Astrocyte (in vitro differentiated cells and primary cell): ENCODE measurements around the gene ING5. TPM values are rescaled to one million over a fixed set of nuclear protein-coding genes. Genes with fewer than 3 reads are reported as not detected.
"Not testable (repeated sequence)": the region's sequence is repeated elsewhere in the genome, so short reads cannot be mapped to it uniquely, and the experiment has no call there.

Experiments used
- DNase-seq: peaks from one replicate; pipeline ENCODE4 v3.0.0-alpha.2; 2010; ENCODE audit warnings: low read depth
- FAIRE-seq: peaks from 2 replicates; lab custom pipeline; 2011; peaks lifted over from hg19 to GRCh38; lab: Jason Lieb, UNC
- H2AFZ ChIP-seq: 2 replicates; pipeline ENCODE4 v1.6.0; 2012; ENCODE audit warnings: low read depth, low read length, inconsistent platforms
- H3K27ac ChIP-seq: 2 replicates; pipeline ENCODE4 v1.5.1; 2011; ENCODE audit warnings: low read depth, low read length, inconsistent platforms
- H3K27me3 ChIP-seq: 2 replicates; pipeline ENCODE4 v1.6.0; 2011; ENCODE audit warnings: low read length, inconsistent platforms; ENCODE audit not compliant: insufficient read depth
- H3K36me3 ChIP-seq: 2 replicates; pipeline ENCODE4 v1.5.1; 2011; ENCODE audit warnings: low read length, inconsistent platforms; ENCODE audit not compliant: insufficient read depth
- H3K4me1 ChIP-seq: 2 replicates; pipeline ENCODE4 v1.5.1; 2011; ENCODE audit warnings: low read length, inconsistent platforms; ENCODE audit not compliant: insufficient read depth
- H3K4me2 ChIP-seq: 2 replicates; pipeline ENCODE4 v1.6.0; 2012; ENCODE audit warnings: low read length, inconsistent platforms
- H3K4me3 ChIP-seq: 2 replicates; pipeline ENCODE4 v1.5.1; 2011; ENCODE audit warnings: low read depth, mild to moderate bottlenecking, low read length, inconsistent platforms; ENCODE audit not compliant: insufficient read depth
- H3K79me2 ChIP-seq: 2 replicates; pipeline ENCODE4 v1.6.0; 2012; ENCODE audit warnings: mild to moderate bottlenecking, low read length, inconsistent platforms; ENCODE audit not compliant: insufficient read depth
- H3K9ac ChIP-seq: 2 replicates; pipeline ENCODE4 v1.6.0; 2012; ENCODE audit warnings: mild to moderate bottlenecking, low read length, inconsistent platforms
- H3K9me3 ChIP-seq: 2 replicates; pipeline ENCODE4 v1.5.1; 2012; ENCODE audit warnings: low read depth, mild to moderate bottlenecking, low read length, inconsistent platforms; ENCODE audit not compliant: insufficient read depth
- H4K20me1 ChIP-seq: 2 replicates; pipeline ENCODE4 v1.6.0; 2012; ENCODE audit warnings: low read length, inconsistent platforms; ENCODE audit not compliant: insufficient read depth
- H3K27ac Mint-ChIP-seq: one replicate; pipeline ENCODE4 v1.8.0; 2021; ENCODE audit warnings: mild to moderate bottlenecking, mixed read lengths; ENCODE audit not compliant: unreplicated experiment
- H3K27me3 Mint-ChIP-seq: one replicate; pipeline ENCODE4 v1.8.0; 2021; ENCODE audit warnings: low read depth, mixed read lengths; ENCODE audit not compliant: unreplicated experiment
- H3K36me3 Mint-ChIP-seq: one replicate; pipeline ENCODE4 v1.8.0; 2021; ENCODE audit warnings: low read depth, mixed read lengths; ENCODE audit not compliant: unreplicated experiment
- H3K4me1 Mint-ChIP-seq: one replicate; pipeline ENCODE4 v1.8.0; 2021; ENCODE audit warnings: low read depth, mixed read lengths; ENCODE audit not compliant: unreplicated experiment
- H3K4me3 Mint-ChIP-seq: one replicate; pipeline ENCODE4 v1.8.0; 2021; ENCODE audit warnings: mild to moderate bottlenecking, moderate library complexity, mixed read lengths; ENCODE audit not compliant: unreplicated experiment
- H3K9me3 Mint-ChIP-seq: one replicate; pipeline ENCODE4 v1.8.0; 2021; ENCODE audit warnings: mild to moderate bottlenecking, mixed read lengths; ENCODE audit not compliant: unreplicated experiment
- CTCF ChIP-seq: IDR thresholded peaks from 2 replicates; pipeline ENCODE4 v1.5.1; 2011; ENCODE audit warnings: low read depth, mild to moderate bottlenecking, inconsistent platforms, low read length, moderate library complexity; ENCODE audit not compliant: insufficient read depth
- EZH2 ChIP-seq: IDR thresholded peaks from 2 replicates; pipeline ENCODE4 v1.6.1; 2012; ENCODE audit warnings: mild to moderate bottlenecking, low read length, inconsistent platforms; ENCODE audit not compliant: insufficient read depth
- total RNA-seq: library from RNA; stranded (reverse); gene quantifications from 2 replicates; pipeline ENCODE4 v1.2.1, GENCODE V29; 2021

ING5 gene
- total RNA-seq, 1 donor from 2014 or later: 19.7 TPM

GRCh38 chr2:241659150-241659739 is 42.6 kb upstream of the ING5 start:
- peak; percentile 76 for FAIRE-seq
- H3K79me2 ChIP-seq: no peaks in the 10 kb centered on the region
- no peak overlapping the region for H3K9ac ChIP-seq

GRCh38 chr2:241660593-241661213 is 41.1 kb upstream of the ING5 start:
- peaks cover 14% of the 10 kb centered on the region for H4K20me1 ChIP-seq
- Mint-ChIP-seq H3K27me3 (no peaks in the 10 kb centered on the region), H3K36me3 (peaks cover 27% of the 10 kb centered on the region), H3K9me3 (no peaks in the 10 kb centered on the region), H3K4me1 (peaks cover 10% of the 10 kb centered on the region), H3K4me3 (no peak overlapping the region), H3K27ac (no peak overlapping the region)
- H3K9me3 ChIP-seq: no peaks in the 10 kb centered on the region
- DNase-seq (no peak), FAIRE-seq (no peak)
- H3K4me3 ChIP-seq: no peak overlapping the region
- H3K36me3 ChIP-seq: peaks cover 14% of the 10 kb centered on the region
- no peak for TF ChIP-seq EZH2
- no peak for TF ChIP-seq CTCF
- H2AFZ ChIP-seq: no peak overlapping the region
- no peak overlapping the region for H3K9ac ChIP-seq
- H3K4me2 ChIP-seq: no peak overlapping the region
- H3K79me2 ChIP-seq: no peaks in the 10 kb centered on the region
- H3K27ac ChIP-seq: no peak overlapping the region
- H3K4me1 ChIP-seq: peaks cover 13% of the 10 kb centered on the region
- H3K27me3 ChIP-seq: no peaks in the 10 kb centered on the region

More at GRCh38 chr2:241659150-241659739, 42.6 kb upstream of the ING5 start:
- Histone ChIP-seq H3K4me3 (no peak overlapping the region), H3K27ac (no peak overlapping the region), H3K9me3 (no peaks in the 10 kb centered on the region), H3K27me3 (no peaks in the 10 kb centered on the region), H3K4me2 (no peak overlapping the region), H4K20me1 (peaks cover 16% of the 10 kb centered on the region), H2AFZ (no peak overlapping the region), H3K4me1 (no peaks in the 10 kb centered on the region), H3K36me3 (peaks cover 24% of the 10 kb centered on the region)
- H3K36me3 Mint-ChIP-seq: peaks cover 35% of the 10 kb centered on the region
- DNase-seq: peak; percentile 39
- no peaks in the 10 kb centered on the region for H3K27me3 Mint-ChIP-seq
- H3K4me3 Mint-ChIP-seq: no peak overlapping the region
- H3K4me1 Mint-ChIP-seq: peaks cover 3% of the 10 kb centered on the region
- H3K9me3 Mint-ChIP-seq: no peaks in the 10 kb centered on the region
- TF ChIP-seq CTCF (peak; percentile 68), EZH2 (no peak)
- peak overlapping the region; percentile 18 for H3K27ac Mint-ChIP-seq

GRCh38 chr2:241662731-241663130 is 39.1 kb upstream of the ING5 start:
- peaks cover 22% of the 10 kb centered on the region for H3K36me3 Mint-ChIP-seq

More at GRCh38 chr2:241662731-241663130, 39.1 kb upstream of the ING5 start:
- FAIRE-seq, H3K27me3 ChIP-seq, DNase-seq, H3K4me2 ChIP-seq, H3K36me3 ChIP-seq, H3K9ac ChIP-seq, H3K27ac Mint-ChIP-seq, H3K27me3 Mint-ChIP-seq, H3K9me3 ChIP-seq, H3K9me3 Mint-ChIP-seq, H2AFZ ChIP-seq, H3K4me3 Mint-ChIP-seq, H3K4me3 ChIP-seq, H3K79me2 ChIP-seq, H3K27ac ChIP-seq: not testable (repeated sequence)
- Histone ChIP-seq H3K4me1 (peaks cover 27% of the 10 kb centered on the region), H4K20me1 (peaks cover 14% of the 10 kb centered on the region)
- H3K4me1 Mint-ChIP-seq: peaks cover 17% of the 10 kb centered on the region
